ENCODE measurements around the gene VANGL1. TPM values are rescaled to one million over a fixed set of nuclear protein-coding genes. Genes with fewer than 3 reads are reported as not detected.

The VANGL1 gene
- 15.3 and 25.6 TPM in 2 replicates for total RNA-seq (ENCODE audit: low replicate concordance)
- long read RNA-seq, full-length matches to known transcripts = 25 of 54 reads
- long read RNA-seq, partial matches to known transcripts = 5 of 54 reads
- long read RNA-seq, other reads (novel, unspliced or antisense) = 24 of 54 reads

DNA sequence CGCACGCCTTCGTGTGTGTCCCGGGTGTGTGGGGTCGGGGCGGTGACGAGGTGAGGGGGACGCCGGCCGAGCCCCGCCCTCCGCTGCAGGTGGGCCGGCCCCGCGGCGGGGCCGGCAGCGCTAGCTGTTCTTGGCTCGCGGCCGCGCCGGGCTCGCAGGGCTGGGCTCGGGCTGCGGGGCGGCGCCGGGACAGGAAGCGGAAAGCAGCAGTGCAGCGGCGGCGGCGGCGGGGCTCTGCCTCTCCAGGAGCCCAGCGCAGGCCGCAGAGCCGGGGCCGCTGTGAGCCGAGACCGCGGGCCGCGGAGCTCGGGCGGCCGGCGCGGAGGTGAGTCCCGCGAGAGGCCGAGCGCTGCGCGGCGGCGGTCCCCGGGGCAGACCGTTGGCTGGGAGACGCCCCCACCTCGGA is at the start of gene VANGL1:
Gene VANGL1 (plus strand): TSS at position 209 of the 406 bp plus-strand sequence. CDS start 9,444 bp downstream, outside the sequence.
- DNase-seq (ENCODE audit: extremely low spot score, unreplicated experiment) = peak; percentile 81
- TF ChIP-seq, protein P1, sequence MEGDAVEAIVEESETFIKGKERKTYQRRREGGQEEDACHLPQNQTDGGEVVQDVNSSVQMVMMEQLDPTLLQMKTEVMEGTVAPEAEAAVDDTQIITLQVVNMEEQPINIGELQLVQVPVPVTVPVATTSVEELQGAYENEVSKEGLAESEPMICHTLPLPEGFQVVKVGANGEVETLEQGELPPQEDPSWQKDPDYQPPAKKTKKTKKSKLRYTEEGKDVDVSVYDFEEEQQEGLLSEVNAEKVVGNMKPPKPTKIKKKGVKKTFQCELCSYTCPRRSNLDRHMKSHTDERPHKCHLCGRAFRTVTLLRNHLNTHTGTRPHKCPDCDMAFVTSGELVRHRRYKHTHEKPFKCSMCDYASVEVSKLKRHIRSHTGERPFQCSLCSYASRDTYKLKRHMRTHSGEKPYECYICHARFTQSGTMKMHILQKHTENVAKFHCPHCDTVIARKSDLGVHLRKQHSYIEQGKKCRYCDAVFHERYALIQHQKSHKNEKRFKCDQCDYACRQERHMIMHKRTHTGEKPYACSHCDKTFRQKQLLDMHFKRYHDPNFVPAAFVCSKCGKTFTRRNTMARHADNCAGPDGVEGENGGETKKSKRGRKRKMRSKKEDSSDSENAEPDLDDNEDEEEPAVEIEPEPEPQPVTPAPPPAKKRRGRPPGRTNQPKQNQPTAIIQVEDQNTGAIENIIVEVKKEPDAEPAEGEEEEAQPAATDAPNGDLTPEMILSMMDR (conservative IDR thresholded peaks at IDR 0.05) = no peak
- H3K4me3 Mint-ChIP-seq = peak within 1 kb of the TSS; percentile 96
- peaks cover 10% of the 10 kb centered on the region for H3K36me3 Mint-ChIP-seq
- H3K9me3 Mint-ChIP-seq = peaks cover 21% of the 10 kb centered on the region
- H3K27ac Mint-ChIP-seq = peak within 1 kb of the TSS; percentile 92
- H3K4me1 Mint-ChIP-seq (ENCODE audit: unreplicated experiment) = peaks cover 13% of the 10 kb centered on the region
- H3K27me3 Mint-ChIP-seq = peaks cover 6% of the 10 kb centered on the region

DNA sequence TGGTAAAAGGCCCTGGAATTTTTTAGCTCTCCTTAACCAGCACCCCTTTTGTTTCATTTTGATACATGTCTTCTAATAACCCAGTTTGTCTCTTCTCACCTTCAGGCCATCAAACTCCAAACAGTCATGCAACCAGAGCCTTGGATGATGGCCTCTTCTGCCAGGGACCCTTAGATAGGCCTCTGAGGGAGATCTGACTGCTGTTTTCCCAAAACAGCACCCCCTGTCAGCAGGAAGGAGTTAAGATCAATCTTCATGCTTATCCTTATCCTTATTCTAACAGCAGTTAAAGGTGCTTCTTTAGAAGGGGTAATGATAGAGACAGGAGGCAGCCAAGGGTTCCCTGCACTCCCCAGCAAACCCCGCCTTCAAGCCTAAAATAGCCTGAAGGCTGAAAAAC is 49.5 kb upstream of the VANGL1 start:
- no peak overlapping the region for H3K4me3 Mint-ChIP-seq
- H3K27me3 Mint-ChIP-seq = no peaks in the 10 kb centered on the region
- TF ChIP-seq, protein P1 (conservative IDR thresholded peaks at IDR 0.05) = no peak
- no peak for DNase-seq (ENCODE audit: extremely low spot score, unreplicated experiment)
- H3K4me1 Mint-ChIP-seq (ENCODE audit: unreplicated experiment) = peaks cover 4% of the 10 kb centered on the region
- H3K36me3 Mint-ChIP-seq = no peaks in the 10 kb centered on the region
- no peak overlapping the region for H3K27ac Mint-ChIP-seq
- H3K9me3 Mint-ChIP-seq = peaks cover 4% of the 10 kb centered on the region

DNA sequence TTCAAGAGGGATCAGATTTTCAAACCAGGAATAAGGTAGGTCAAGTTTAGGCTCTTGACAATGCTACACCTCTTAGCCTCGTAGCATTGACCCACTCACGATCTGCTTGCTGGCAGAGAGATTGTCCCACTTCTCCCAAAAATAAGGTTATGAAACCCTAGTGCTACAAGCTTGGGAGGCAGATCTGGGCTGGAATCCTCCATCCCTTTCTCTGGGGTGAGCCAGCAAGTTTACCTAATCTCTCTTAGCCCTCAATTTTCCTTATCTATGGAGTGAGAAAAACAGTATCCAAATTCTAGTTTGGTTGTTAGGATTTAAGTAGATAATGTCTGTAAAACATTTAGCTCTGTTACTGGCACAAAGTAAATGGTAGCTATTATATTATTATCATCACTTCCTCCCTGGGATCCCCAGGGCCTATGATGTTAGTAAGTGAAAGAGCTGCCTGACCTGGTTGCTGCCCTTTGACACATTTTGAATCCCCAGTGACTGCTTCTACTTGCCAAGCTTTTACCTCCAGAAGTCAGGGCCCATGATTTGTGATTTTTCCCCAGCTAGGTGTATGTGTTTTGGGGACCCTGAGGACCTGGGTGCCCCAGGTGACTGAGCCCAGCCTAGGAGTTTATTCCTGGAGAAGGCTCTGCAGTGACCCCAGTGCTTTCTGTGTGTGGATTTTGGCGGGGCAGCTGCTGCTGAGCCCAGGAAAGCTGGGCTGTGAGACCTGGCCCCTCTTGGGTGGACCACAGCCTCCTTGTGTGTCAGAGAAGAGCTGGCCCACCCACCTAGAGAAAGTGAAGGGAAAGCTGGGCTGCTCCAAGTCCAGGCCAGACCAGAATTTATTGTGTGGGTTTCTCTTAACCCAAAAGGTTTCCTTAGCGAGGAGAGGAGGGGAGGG is 48.2 kb upstream of the VANGL1 start:
- DNase-seq (ENCODE audit: extremely low spot score, unreplicated experiment) = no peak
- Mint-ChIP-seq H3K27ac (no peak overlapping the region), H3K36me3 (no peaks in the 10 kb centered on the region), H3K4me3 (no peak overlapping the region), H3K9me3 (peaks cover 4% of the 10 kb centered on the region), H3K4me1 (ENCODE audit: unreplicated experiment) (peaks cover 4% of the 10 kb centered on the region), H3K27me3 (no peaks in the 10 kb centered on the region)
- TF ChIP-seq, protein P1 (conservative IDR thresholded peaks at IDR 0.05) = no peak

DNA sequence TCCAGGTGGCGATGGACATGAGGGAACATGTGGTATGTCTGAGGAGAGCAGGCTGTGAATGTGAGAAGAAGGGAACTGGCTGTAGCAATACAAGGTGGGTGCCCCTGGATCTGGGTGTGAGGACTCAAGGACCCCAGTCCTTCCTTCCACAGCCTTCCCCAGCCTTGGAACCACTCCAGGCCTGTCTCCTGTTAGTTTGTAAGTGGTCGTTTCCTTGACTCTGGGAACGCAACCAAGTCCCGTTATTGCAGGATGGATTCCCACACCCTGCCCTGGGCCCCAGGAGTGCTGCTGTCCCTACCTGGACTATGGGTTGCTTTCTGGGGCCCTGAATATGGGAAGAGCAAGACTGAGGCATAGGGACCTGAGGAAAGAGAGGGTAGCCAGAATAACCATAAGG is 47.2 kb upstream of the VANGL1 start:
- no peak overlapping the region for H3K4me3 Mint-ChIP-seq
- TF ChIP-seq, protein P1 (conservative IDR thresholded peaks at IDR 0.05) = no peak
- no peak overlapping the region for H3K27ac Mint-ChIP-seq
- no peak for DNase-seq (ENCODE audit: extremely low spot score, unreplicated experiment)
- peaks cover 4% of the 10 kb centered on the region for H3K4me1 Mint-ChIP-seq (ENCODE audit: unreplicated experiment)
- H3K9me3 Mint-ChIP-seq = peaks cover 4% of the 10 kb centered on the region
- H3K36me3 Mint-ChIP-seq = no peaks in the 10 kb centered on the region
- no peaks in the 10 kb centered on the region for H3K27me3 Mint-ChIP-seq

DNA sequence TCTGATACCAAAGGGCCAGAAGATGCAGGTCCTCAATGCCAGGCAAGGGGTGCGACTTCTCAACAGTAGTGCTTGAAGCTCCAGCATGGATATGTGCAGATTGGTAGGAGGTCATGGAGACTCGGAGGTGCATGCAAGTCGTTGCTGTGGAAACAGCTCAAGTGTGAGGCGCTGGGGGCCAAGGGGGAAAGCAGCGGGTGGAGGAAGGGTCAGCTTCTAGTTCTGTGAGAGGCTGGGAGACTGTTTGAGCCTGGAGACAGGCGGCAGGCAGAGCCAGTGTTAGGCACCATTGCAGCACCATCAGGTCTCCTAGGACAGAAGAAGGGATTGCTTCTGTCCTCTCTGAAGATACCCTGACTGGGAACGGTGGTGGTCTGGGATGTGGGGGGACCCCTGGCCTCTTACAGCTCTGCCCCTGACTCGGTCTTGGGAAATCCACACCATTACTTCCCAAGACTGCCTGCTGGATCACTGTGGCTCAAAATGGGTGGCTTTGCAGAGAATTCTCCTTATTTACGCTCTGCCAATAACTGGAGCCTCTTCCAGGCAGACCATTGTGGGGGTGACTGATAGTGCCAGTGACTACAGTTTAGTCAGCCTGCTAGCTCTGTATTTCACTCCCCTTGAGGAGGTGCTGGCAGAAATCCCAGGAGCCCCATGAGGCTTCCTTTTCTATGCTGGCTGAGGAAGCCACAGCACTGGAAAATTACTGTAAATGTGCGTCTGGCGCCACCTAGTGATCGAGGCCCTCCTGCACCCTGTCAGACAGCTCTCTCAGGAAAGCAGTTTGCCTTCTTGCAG is 46.3 kb upstream of the VANGL1 start:
- Mint-ChIP-seq H3K36me3 (no peaks in the 10 kb centered on the region), H3K27ac (no peak overlapping the region), H3K9me3 (peaks cover 4% of the 10 kb centered on the region), H3K27me3 (no peaks in the 10 kb centered on the region), H3K4me3 (no peak overlapping the region), H3K4me1 (ENCODE audit: unreplicated experiment) (peaks cover 4% of the 10 kb centered on the region)
- DNase-seq (ENCODE audit: extremely low spot score, unreplicated experiment) = peak; percentile 88
- TF ChIP-seq, protein P1 (conservative IDR thresholded peaks at IDR 0.05) = peak; percentile 96

All from type B pancreatic cell (in vitro differentiated cells).